Breast epithelium (tissue), 4 donors: Measurements from ENCODE around the gene CHD2. TPM values are rescaled to one million over a fixed set of nuclear protein-coding genes. Genes with fewer than 3 reads are reported as not detected.

Experiments used
- DNase-seq, 2 donors: peaks; one replicate each; pipeline ENCODE4 v3.0.0-alpha.2; 2019; ENCODE audit warnings: low spot score in 2 of 2
- H3K27ac ChIP-seq, 2 donors: fragments of 200-600 bp; sonication (generic) in 1 of 2; one replicate each; pipeline ENCODE4 v1.5.1; 2016 to 2019; ENCODE audit warnings: mild to moderate bottlenecking in 1 of 2
- H3K27me3 ChIP-seq, 2 donors: fragments of 200-600 bp; sonication (generic) in 1 of 2; one replicate each; pipeline versions ENCODE4 v1.5.1 to v1.6.0; 2017 to 2019; ENCODE audit warnings: control low read depth in 1 of 2, mild to moderate bottlenecking in 1 of 2
- H3K36me3 ChIP-seq: fragments of 200-600 bp; one replicate; pipeline ENCODE4 v1.5.1; 2019
- H3K4me1 ChIP-seq, 2 donors: fragments of 200-600 bp; sonication (generic); one replicate each; pipeline ENCODE4 v1.5.1; 2016 to 2019; ENCODE audit warnings: control low read depth in 1 of 2
- H3K4me3 ChIP-seq, 3 donors: fragments of 200-600 bp; sonication (generic); 1 replicate in 2 of 3; 2 replicates in 1 of 3; pipeline ENCODE4 v1.5.1; 2016 to 2019; ENCODE audit warnings: mild to moderate bottlenecking in 3 of 3, moderate library complexity in 2 of 3
- H3K9me3 ChIP-seq, 2 donors: fragments of 200-600 bp; sonication (generic) in 1 of 2; one replicate each; pipeline ENCODE4 v1.5.1; 2016 to 2019; ENCODE audit warnings: control low read depth in 1 of 2
- POLR2A ChIP-seq: fragments of 450-650 bp; IDR thresholded peaks from one replicate; pipeline ENCODE4 v1.6.1; 2016; ENCODE audit warnings: antibody characterized with exemption, mild to moderate bottlenecking, moderate library complexity
- POLR2AphosphoS5 ChIP-seq, 3 donors: sonication (generic); formaldehyde crosslinking; IDR thresholded peaks; one replicate each; pipeline ENCODE4 v1.6.1; 2017; ENCODE audit warnings: antibody characterized with exemption in 3 of 3
- intact Hi-C: fragments of 100-400 bp; cut with DNase I; formaldehyde crosslinking; loops from one replicate; pipeline ENCODE4 v1.15.1; 2023; ENCODE audit warnings: low total_unique reads
- total RNA-seq, 3 donors: library from RNA; depleted of rRNA; stranded (reverse); fragments of >200 nt; gene quantifications; one replicate each; pipeline ENCODE4 v1.1.0, GENCODE V29; 2016
- TF ChIP-seq, protein P1 (sequence below), 3 donors: fragments of 450-650 bp; IDR thresholded peaks; one replicate each; pipeline ENCODE4 v1.5.1; 2016 to 2017; ENCODE audit warnings: antibody characterized with exemption in 3 of 3, mild to moderate bottlenecking in 3 of 3, moderate library complexity in 3 of 3

CHD2 gene
- total RNA-seq, 3 donors from 2014 or later = 137 to 215 (median 197) TPM

DNA sequence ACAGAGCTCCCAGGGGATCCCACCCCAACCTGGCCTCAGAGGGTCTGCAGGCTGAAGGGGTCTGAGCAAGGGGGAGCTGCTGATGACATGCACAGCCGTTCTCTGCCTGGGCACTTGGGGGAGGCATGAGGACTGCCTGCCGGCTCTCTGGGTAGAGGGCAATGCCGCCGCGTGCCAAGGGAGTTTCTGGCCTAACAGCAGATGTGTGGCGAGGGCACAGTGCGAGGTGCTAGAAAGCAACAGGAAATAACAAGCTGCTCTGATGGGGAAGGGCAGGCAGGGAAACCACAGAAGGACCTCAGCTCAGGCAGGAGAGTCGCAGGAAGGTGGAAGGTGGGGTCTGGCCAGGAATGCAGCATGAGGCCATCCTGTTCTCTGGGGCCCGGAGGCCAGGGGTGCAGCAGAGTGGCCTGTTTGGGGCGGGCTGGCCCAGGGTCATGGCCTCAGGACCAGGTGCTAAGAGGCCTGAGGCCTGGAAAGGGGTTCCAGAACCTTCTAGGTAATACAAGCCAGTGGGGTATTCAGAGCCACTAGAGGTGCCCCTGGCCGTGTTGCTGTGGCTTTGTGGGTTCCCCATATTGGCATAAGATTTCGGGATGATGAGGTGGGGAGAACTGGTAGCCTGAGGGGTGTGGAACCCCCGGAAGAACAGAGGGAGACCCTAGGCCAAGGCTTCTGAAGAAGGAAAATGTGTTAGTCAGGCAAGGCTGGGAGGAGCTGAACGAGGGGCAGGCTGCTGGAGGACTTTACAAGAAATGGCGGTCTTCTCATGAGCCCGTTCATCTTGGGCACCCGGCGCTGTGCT is 147.7 kb downstream of the CHD2 start:
- Histone ChIP-seq H3K4me3 (no peak overlapping the region), H3K36me3 (peaks cover 6% of the 10 kb centered on the region), H3K4me1 (peaks cover 21 to 34% of the 10 kb centered on the region in 2 donors), H3K9me3 (peaks cover 5 to 6% of the 10 kb centered on the region in 2 donors), H3K27ac (peak overlapping the region; percentile 13 to 52), H3K27me3 (no peaks in the 10 kb centered on the region)
- intact Hi-C loops = no loop called here
- TF ChIP-seq, protein P1, sequence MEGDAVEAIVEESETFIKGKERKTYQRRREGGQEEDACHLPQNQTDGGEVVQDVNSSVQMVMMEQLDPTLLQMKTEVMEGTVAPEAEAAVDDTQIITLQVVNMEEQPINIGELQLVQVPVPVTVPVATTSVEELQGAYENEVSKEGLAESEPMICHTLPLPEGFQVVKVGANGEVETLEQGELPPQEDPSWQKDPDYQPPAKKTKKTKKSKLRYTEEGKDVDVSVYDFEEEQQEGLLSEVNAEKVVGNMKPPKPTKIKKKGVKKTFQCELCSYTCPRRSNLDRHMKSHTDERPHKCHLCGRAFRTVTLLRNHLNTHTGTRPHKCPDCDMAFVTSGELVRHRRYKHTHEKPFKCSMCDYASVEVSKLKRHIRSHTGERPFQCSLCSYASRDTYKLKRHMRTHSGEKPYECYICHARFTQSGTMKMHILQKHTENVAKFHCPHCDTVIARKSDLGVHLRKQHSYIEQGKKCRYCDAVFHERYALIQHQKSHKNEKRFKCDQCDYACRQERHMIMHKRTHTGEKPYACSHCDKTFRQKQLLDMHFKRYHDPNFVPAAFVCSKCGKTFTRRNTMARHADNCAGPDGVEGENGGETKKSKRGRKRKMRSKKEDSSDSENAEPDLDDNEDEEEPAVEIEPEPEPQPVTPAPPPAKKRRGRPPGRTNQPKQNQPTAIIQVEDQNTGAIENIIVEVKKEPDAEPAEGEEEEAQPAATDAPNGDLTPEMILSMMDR (IDR thresholded peaks at IDR 0.05) = no peak
- no peak for TF ChIP-seq POLR2AphosphoS5 (IDR thresholded peaks at IDR 0.05)
- no peak for TF ChIP-seq POLR2A
- DNase-seq = no peak

DNA sequence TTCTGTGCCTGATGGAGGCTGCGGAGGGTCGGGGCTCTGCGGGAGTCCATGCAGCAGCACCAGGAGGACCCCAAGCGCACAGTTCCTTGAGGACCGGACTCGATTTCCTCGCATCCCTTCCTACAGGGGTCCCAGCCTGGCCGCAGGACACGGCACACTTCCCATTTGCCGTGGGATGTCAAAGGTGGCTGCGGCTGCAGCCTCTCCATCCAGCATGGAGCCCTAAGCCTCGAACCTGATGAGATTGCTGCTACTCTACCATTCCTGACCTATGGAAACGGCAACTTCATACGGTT is 148.2 kb downstream of the CHD2 start:
- Histone ChIP-seq H3K4me1 (peaks cover 21 to 34% of the 10 kb centered on the region in 2 donors), H3K9me3 (peaks cover 5 to 6% of the 10 kb centered on the region in 2 donors), H3K36me3 (peaks cover 6% of the 10 kb centered on the region), H3K27me3 (no peaks in the 10 kb centered on the region), H3K4me3 (peak overlapping the region in 1 of 3 donors; percentile 44), H3K27ac (peak overlapping the region in 1 of 2 donors; percentile 52)
- no peak for DNase-seq
- TF ChIP-seq POLR2AphosphoS5 (IDR thresholded peaks at IDR 0.05) = no peak
- no peak for TF ChIP-seq POLR2A
- TF ChIP-seq, protein P1 (IDR thresholded peaks at IDR 0.05) = no peak
- intact Hi-C loops = no loop called here

DNA sequence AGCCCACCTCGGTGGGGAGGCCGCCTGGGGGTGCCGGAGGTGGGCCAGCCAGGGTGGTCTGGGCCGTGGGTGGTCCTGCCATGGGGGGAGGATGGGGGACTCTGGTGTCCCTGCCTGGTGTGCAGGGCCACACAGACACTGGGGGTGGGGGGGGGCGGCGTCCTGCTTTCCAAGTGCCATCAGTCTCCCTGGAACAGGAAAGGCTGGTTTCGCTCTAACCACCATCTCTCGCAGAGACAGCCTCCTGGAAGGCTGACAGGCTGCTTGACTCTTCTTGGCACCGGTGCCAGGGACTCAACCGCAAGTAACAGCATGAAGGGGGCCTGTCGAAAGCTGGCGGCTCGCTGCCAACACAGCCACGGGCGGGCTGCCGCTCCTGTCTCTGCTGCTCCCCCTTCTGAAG is 148.6 kb downstream of the CHD2 start:
- Histone ChIP-seq H3K27ac (peak overlapping the region in 1 of 2 donors; percentile 52), H3K36me3 (peaks cover 6% of the 10 kb centered on the region), H3K4me3 (peak overlapping the region in 1 of 3 donors; percentile 44), H3K27me3 (no peaks in the 10 kb centered on the region), H3K4me1 (peaks cover 21 to 34% of the 10 kb centered on the region in 2 donors), H3K9me3 (peaks cover 5 to 6% of the 10 kb centered on the region in 2 donors)
- TF ChIP-seq POLR2A (no peak), POLR2AphosphoS5 (IDR thresholded peaks at IDR 0.05) (no peak)
- TF ChIP-seq, protein P1 (IDR thresholded peaks at IDR 0.05) = no peak
- intact Hi-C loops = no loop called here
- DNase-seq = peak in 1 of 2 donors; percentile 63

DNA sequence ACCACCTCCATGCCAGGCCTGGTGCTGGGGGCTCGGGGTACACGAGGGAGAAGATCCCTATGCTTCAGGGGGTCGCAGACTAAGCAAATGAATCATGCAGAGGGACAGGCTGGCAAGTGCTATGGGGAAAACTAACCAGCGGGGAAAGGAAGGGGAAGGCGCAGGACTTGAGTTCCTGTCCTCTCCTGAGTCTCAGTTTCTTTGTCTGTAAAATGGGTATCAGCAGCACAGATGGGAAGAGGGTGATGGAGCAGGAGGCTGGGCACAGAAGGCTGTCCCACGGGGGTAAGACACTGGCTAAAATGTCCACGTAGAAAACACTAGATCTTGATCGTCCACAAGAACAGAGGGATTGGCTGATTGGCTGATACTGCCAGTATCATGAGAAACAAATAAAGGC is 149.1 kb downstream of the CHD2 start:
- DNase-seq = no peak
- intact Hi-C loops = no loop called here
- Histone ChIP-seq H3K4me1 (peaks cover 21 to 34% of the 10 kb centered on the region in 2 donors), H3K36me3 (peaks cover 6% of the 10 kb centered on the region), H3K27me3 (no peaks in the 10 kb centered on the region), H3K27ac (peak overlapping the region in 1 of 2 donors; percentile 52), H3K9me3 (peaks cover 5 to 6% of the 10 kb centered on the region in 2 donors), H3K4me3 (peak overlapping the region in 1 of 3 donors; percentile 44)
- TF ChIP-seq POLR2AphosphoS5 (IDR thresholded peaks at IDR 0.05) (no peak), POLR2A (no peak)
- TF ChIP-seq, protein P1 (IDR thresholded peaks at IDR 0.05) = no peak

DNA sequence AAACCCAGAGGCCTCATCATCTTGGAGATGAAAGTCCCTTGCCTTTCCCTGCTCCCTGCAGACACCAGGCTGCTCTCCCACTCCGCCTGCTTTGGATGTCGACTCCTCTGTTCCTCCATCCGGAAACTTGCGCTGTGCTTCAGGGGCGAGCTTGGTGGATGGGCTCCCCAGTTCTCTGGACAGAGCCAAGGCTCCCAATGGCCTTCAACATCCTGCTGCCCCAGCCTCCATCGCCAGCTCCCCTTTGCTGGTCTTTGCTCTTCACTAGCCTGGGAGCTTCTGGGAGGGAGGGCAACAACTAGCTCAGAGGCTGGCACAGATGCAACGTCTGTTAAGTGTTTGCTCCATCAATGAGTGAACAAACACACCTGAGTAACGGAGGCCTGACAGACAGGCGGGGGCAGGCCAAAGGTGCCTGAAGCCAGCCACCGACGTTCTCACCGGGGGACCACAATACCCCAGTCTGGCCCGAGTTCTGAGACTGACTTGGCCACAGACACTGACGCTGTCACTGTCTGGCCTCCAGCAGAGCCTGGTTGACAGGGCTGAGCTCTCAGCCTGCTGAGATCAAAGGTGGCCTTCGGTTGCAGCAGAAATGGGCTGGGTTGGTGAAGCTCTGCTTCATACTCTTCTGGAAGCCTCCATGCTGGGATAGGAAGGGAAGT is 149.9 kb downstream of the CHD2 start:
- Histone ChIP-seq H3K27me3 (no peaks in the 10 kb centered on the region), H3K9me3 (peaks cover 5 to 6% of the 10 kb centered on the region in 2 donors), H3K36me3 (peaks cover 2% of the 10 kb centered on the region), H3K4me3 (no peak overlapping the region), H3K4me1 (peaks cover 21 to 34% of the 10 kb centered on the region in 2 donors), H3K27ac (peak overlapping the region in 1 of 2 donors; percentile 52)
- TF ChIP-seq POLR2A = no peak
- TF ChIP-seq, protein P1 (IDR thresholded peaks at IDR 0.05) = no peak
- no peak for TF ChIP-seq POLR2AphosphoS5 (IDR thresholded peaks at IDR 0.05)
- intact Hi-C loops = no loop called here
- DNase-seq = no peak
